B cell (primary cell): ENCODE data around the gene DBX1.

Experiments
- EZH2 ChIP-seq: IDR thresholded peaks from 2 replicates; pipeline ENCODE4 v1.6.1; 2012; ENCODE audit warnings: borderline replicate concordance, low read depth, mild to moderate bottlenecking, moderate library complexity, low read length; ENCODE audit not compliant: insufficient read depth, poor library complexity, severe bottlenecking
- TF ChIP-seq, protein P1 (sequence below): fragments of 200-600 bp; IDR thresholded peaks from one replicate; pipeline ENCODE4 v1.8.0; 2022; ENCODE audit warnings: antibody characterized with exemption, mild to moderate bottlenecking

DNA sequence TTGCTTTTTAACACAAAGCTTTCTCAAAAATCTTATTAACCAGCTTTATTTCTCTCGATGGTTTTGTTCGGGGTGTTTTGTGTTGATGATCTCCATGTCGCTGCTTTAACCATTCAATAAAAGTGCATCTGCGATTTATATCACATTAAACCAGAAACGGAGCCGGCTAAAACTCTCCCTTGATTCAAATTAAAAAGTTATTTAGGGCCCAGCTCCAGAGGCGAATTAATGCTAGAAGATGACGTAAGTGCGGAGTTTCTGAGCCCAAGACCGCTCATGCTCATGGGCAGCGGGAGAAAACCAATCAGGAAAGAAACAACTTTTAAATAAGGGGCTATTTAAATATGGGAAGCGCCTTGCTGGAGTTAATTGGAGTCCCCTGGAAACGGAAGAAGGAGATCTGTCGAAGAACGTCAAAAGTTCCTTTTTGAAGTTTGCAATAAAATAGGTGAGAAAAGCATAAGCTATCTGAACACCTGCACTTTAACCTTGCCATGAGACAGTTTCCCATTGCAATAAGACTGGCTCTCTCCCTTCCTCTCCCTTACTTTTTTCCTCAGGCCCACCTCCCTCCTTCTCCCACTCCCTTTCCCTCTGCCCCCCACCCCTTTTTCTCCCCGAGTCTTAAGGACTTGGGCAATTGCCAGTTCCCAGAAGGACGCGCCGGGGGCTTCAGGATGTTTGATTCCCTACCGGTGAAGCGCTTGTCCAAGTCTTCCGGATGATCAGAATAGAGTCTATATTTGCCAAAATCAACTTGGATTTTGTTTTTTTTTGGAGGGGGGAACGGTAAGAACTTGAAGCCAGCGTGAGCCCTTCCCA lies 1.9 kb upstream of the DBX1 start:
- TF ChIP-seq, protein P1, sequence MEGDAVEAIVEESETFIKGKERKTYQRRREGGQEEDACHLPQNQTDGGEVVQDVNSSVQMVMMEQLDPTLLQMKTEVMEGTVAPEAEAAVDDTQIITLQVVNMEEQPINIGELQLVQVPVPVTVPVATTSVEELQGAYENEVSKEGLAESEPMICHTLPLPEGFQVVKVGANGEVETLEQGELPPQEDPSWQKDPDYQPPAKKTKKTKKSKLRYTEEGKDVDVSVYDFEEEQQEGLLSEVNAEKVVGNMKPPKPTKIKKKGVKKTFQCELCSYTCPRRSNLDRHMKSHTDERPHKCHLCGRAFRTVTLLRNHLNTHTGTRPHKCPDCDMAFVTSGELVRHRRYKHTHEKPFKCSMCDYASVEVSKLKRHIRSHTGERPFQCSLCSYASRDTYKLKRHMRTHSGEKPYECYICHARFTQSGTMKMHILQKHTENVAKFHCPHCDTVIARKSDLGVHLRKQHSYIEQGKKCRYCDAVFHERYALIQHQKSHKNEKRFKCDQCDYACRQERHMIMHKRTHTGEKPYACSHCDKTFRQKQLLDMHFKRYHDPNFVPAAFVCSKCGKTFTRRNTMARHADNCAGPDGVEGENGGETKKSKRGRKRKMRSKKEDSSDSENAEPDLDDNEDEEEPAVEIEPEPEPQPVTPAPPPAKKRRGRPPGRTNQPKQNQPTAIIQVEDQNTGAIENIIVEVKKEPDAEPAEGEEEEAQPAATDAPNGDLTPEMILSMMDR, result no peak
- TF ChIP-seq EZH2, result no peak
